ENCODE data around the gene IGFBP5.

The IGFBP5 gene

DNA sequence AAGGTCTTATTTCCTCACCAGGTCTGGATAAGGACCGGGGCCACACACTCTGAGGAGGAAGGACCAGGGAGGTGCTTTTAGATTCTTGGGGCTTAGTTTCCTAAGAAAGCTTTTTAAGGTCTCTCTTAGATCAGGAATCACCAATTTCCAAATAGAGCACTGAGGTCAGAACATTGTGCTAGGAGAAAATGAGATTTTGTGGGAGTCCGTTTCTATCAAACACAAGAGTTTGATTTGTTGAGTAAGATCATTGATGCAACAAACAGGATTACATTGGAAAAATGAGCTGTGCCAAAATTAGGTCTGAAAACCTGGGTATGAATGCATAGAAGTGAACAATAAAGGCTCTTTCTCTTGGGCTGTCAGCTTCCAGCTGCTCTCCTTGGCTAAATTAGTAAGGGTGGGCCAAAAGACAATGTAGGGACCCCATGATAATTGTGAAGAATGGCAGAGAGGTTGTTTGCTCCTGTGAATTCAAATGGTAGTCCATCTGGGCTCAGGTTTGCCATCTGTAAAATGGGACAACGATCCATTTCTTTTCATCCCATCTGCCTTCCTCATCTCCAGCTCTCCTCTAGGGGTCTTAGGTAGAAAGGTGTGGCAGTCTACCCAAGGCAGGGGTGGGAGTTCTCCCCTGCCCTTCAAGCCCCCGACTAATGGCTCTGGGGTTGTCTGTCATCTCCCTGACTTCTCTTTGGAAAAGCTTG, 42.1 kb downstream of the IGFBP5 start:
- H3K4me3 ChIP-seq (ENCODE audit: low read depth, low read length): no peak overlapping the region
- no peak for DNase-seq (ENCODE audit: low read depth)

DNA sequence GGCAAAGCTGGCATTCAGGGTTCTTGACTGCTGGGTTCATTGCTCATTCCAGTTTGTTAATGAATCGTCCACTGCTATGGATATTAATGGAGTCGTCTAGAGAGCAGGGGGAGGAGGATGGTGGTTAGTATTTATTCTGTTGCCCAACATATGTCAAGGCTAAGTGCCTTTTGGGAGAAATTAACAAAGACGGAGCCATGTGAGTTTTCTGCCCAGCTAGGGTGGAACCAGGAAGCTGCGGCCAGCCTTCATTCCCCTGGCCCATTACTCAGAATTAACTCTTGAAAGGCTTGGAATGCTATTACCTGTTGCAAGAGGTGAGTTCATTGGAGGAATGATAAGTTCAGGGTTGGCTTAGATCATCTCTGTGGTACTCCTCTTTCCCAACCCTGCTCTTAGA, 42.8 kb downstream of the IGFBP5 start:
- H3K4me3 ChIP-seq (ENCODE audit: low read depth, low read length): no peak overlapping the region
- no peak for DNase-seq (ENCODE audit: low read depth)

GRCh38 chr2:216651351-216651881, 43.9 kb downstream of the IGFBP5 start:
- DNase-seq (ENCODE audit: low read depth): peak; percentile 45

DNA sequence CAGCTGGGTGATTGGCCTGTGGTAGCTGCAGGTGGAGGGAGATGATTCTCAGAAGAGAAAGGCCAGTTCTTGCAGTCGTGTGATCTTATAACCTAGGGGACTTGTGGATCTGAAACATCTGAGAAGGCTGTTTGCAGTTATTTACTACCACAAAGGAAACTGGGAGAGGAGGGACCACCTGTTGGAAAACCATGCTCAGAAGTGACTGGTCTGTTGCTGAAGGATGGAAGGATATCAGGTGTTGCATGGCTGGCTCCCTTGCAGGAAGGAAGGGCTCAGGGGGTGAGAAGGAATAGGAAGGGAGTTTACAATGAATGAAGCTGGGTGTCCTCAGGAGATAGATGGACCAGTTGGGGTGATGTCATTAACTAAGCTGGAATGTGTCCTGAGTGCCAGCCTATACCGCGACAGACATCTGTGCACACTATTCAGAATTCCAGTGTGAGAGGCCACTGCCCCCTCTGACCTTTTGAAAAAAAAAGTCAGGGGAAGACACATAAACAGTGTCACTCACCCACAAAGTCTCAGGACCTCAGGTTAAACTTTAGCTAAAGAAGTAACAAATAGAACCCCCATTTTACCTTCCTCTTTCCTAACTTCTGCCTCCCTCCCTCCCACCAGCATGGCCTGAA, 44.6 kb downstream of the IGFBP5 start:
- DNase-seq (ENCODE audit: low read depth): no peak
- no peak overlapping the region for H3K4me3 ChIP-seq (ENCODE audit: low read depth, low read length)

More at GRCh38 chr2:216651351-216651881, 43.9 kb downstream of the IGFBP5 start:
- H3K4me3 ChIP-seq (ENCODE audit: low read depth, low read length): no peak overlapping the region

- no peak for DNase-seq (ENCODE audit: low read depth)
- no peak overlapping the region for H3K4me3 ChIP-seq (ENCODE audit: low read depth, low read length)
These were observed 45.8 kb downstream of the IGFBP5 start for GRCh38 chr2:216649574-216649973.

- peak; percentile 53 for DNase-seq (ENCODE audit: low read depth)
- H3K4me3 ChIP-seq (ENCODE audit: low read depth, low read length): no peak overlapping the region
These were observed 47.2 kb downstream of the IGFBP5 start for GRCh38 chr2:216648105-216648504.

DNA sequence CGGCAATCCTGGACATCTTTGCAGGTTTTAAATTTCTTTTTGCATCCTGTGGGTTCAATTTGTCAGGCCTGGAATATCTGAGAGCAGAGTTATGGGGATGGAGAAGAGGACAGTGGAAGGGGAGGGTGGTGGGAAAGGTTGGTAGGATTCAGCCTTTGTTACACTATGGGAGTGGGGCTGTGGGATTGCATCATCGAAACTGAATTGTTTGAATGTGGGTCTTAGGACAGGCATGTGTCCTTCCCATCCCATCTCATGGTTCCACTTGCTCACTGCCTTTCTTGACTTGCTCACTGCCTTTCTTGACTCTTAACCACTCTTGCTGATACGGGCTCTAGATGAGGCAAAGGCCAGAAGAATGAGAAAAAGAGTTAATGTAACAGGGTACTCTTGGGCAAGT, 49.2 kb downstream of the IGFBP5 start:
- no peak for DNase-seq (ENCODE audit: low read depth)
- H3K4me3 ChIP-seq (ENCODE audit: low read depth, low read length): no peak overlapping the region

- DNase-seq (ENCODE audit: low read depth): no peak
- no peak overlapping the region for H3K4me3 ChIP-seq (ENCODE audit: low read depth, low read length)
These were observed 49.8 kb downstream of the IGFBP5 start for GRCh38 chr2:216645636-216645950.

- no peak for DNase-seq (ENCODE audit: low read depth)
- H3K4me3 ChIP-seq (ENCODE audit: low read depth, low read length): no peak overlapping the region
These were observed 50.3 kb downstream of the IGFBP5 start for GRCh38 chr2:216644842-216645635.

- no peak for DNase-seq (ENCODE audit: low read depth)
- H3K4me3 ChIP-seq (ENCODE audit: low read depth, low read length): no peak overlapping the region
These were observed 51.2 kb downstream of the IGFBP5 start for GRCh38 chr2:216643986-216644659.

GRCh38 chr2:216637472-216637871, 57.9 kb downstream of the IGFBP5 start:
- H3K4me3 ChIP-seq (ENCODE audit: low read depth, low read length): no peak overlapping the region
- DNase-seq (ENCODE audit: low read depth): no peak

GRCh38 chr2:216636551-216637450, 58.5 kb downstream of the IGFBP5 start:
- DNase-seq (ENCODE audit: low read depth): no peak
- peak overlapping the region; percentile 79 for H3K4me3 ChIP-seq (ENCODE audit: low read depth, low read length)

- no peak for DNase-seq (ENCODE audit: low read depth)
- H3K4me3 ChIP-seq (ENCODE audit: low read depth, low read length): peak overlapping the region; percentile 79
These were observed 59.4 kb downstream of the IGFBP5 start for GRCh38 chr2:216635701-216636550.

- peak overlapping the region; percentile 79 for H3K4me3 ChIP-seq (ENCODE audit: low read depth, low read length)
- no peak for DNase-seq (ENCODE audit: low read depth)
These were observed 60.2 kb downstream of the IGFBP5 start for GRCh38 chr2:216635171-216635570.

DNA sequence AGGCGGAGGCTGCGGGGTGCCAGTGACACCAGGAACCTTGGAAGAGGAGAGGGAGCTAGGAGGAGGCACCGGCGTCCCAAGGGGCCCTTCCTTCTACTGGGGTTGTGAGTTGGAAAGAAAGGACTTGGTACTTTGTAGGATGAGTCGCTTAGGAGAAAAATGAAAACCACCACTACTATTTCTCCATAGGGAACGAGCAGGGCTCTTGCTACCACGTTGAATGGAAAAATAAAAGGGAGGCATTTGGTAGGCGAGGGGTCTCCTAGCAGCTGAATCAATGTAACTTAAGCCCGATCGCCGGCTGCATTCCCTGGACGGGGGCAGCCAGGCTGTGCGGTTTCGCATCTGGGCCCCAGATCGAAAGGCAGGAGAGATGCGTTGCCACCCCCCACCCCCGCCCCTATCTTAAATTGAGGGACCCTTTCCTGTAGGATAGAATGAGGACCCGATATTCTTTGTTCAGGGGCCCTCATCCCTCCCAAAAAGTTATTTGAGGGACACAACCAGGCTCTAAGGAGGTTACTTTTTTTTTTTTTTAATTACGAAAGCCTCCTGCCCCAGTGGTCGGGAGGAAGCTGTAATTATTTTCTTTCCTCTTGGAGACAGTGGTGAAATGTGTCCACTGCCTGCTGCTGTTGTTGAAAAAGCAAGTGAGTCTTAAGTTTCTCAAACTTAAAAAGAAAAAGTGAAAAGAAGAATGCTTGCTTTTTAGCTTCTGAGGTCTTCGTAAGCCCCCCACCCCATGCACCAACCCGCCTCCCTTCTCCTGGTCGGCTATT, 60.8 kb downstream of the IGFBP5 start:
- no peak for DNase-seq (ENCODE audit: low read depth)
- H3K4me3 ChIP-seq (ENCODE audit: low read depth, low read length): peak overlapping the region; percentile 79

- no peak for DNase-seq (ENCODE audit: low read depth)
- peak overlapping the region; percentile 79 for H3K4me3 ChIP-seq (ENCODE audit: low read depth, low read length)
These were observed 61.6 kb downstream of the IGFBP5 start for GRCh38 chr2:216633616-216634369.
